ENCODE data around the gene R3HDM2. TPM values are rescaled to one million over a fixed set of nuclear protein-coding genes. Genes with fewer than 3 reads are reported as not detected.
A peak's percentile ranks its signal among the peaks of the same experiment; 100 is the strongest.

Gene R3HDM2
- total RNA-seq, 1 experiment from 2014 or later, result 22.8 TPM

- in situ Hi-C loops (cut with HindIII; ENCODE audit: low pct_unique_long_range_greater_than_20kb, low sequenced_read_pairs), result no loop called here
- no peak for DNase-seq (ENCODE audit: low read depth)
Measured at GRCh38 chr12:57219993-57220754, 210.7 kb downstream of the R3HDM2 start.

GRCh38 chr12:57219205-57219992 is 211.4 kb downstream of the R3HDM2 start:
- no peak for DNase-seq (ENCODE audit: low read depth)

GRCh38 chr12:57218030-57218853 is 212.6 kb downstream of the R3HDM2 start:
- in situ Hi-C loops (cut with HindIII; ENCODE audit: low pct_unique_long_range_greater_than_20kb, low sequenced_read_pairs), result no loop called here
- no peak for DNase-seq (ENCODE audit: low read depth)

More at GRCh38 chr12:57219205-57219992, 211.4 kb downstream of the R3HDM2 start:
- in situ Hi-C loops (cut with HindIII; ENCODE audit: low pct_unique_long_range_greater_than_20kb, low sequenced_read_pairs), result no loop called here

- no peak for DNase-seq (ENCODE audit: low read depth)
- in situ Hi-C loops (cut with HindIII; ENCODE audit: low pct_unique_long_range_greater_than_20kb, low sequenced_read_pairs), result no loop called here
Measured at GRCh38 chr12:57216921-57217879, 213.6 kb downstream of the R3HDM2 start.

- peak; percentile 34 for DNase-seq (ENCODE audit: low read depth)
- in situ Hi-C loops (cut with HindIII; ENCODE audit: low pct_unique_long_range_greater_than_20kb, low sequenced_read_pairs), result no loop called here
Measured at GRCh38 chr12:57216014-57216911, 214.6 kb downstream of the R3HDM2 start, which contains the start of gene NXPH4. Gene NXPH4 (plus strand): TSS chr12:57216794. CDS start chr12:57216970, 176 bp downstream.

- in situ Hi-C loops (cut with HindIII; ENCODE audit: low pct_unique_long_range_greater_than_20kb, low sequenced_read_pairs), result no loop called here
- DNase-seq (ENCODE audit: low read depth), result no peak
Measured at GRCh38 chr12:57215668-57216013, 215.2 kb downstream of the R3HDM2 start.

GRCh38 chr12:57215065-57215464 is 215.8 kb downstream of the R3HDM2 start:
- DNase-seq (ENCODE audit: low read depth), result no peak
- in situ Hi-C loops (cut with HindIII; ENCODE audit: low pct_unique_long_range_greater_than_20kb, low sequenced_read_pairs), result no loop called here

- no peak for DNase-seq (ENCODE audit: low read depth)
- in situ Hi-C loops (cut with HindIII; ENCODE audit: low pct_unique_long_range_greater_than_20kb, low sequenced_read_pairs), result no loop called here
Measured at GRCh38 chr12:57214398-57214781, 216.5 kb downstream of the R3HDM2 start.

- DNase-seq (ENCODE audit: low read depth), result peak; percentile 44
- in situ Hi-C loops (cut with HindIII; ENCODE audit: low pct_unique_long_range_greater_than_20kb, low sequenced_read_pairs), result no loop called here
Measured at GRCh38 chr12:57213763-57214397, 217.0 kb downstream of the R3HDM2 start.

- DNase-seq (ENCODE audit: low read depth), result peak; percentile 86
- in situ Hi-C loops (cut with HindIII; ENCODE audit: low pct_unique_long_range_greater_than_20kb, low sequenced_read_pairs), result no loop called here
Measured at GRCh38 chr12:57213058-57213715, 217.7 kb downstream of the R3HDM2 start.

- in situ Hi-C loops (cut with HindIII; ENCODE audit: low pct_unique_long_range_greater_than_20kb, low sequenced_read_pairs), result no loop called here
- DNase-seq (ENCODE audit: low read depth), result no peak
Measured at GRCh38 chr12:57212701-57213057, 218.2 kb downstream of the R3HDM2 start.

GRCh38 chr12:57211791-57212700 is 218.8 kb downstream of the R3HDM2 start:
- in situ Hi-C loops (cut with HindIII; ENCODE audit: low pct_unique_long_range_greater_than_20kb, low sequenced_read_pairs), result no loop called here

GRCh38 chr12:57210926-57211692 is 219.7 kb downstream of the R3HDM2 start:
- in situ Hi-C loops (cut with HindIII; ENCODE audit: low pct_unique_long_range_greater_than_20kb, low sequenced_read_pairs), result no loop called here
- no peak for DNase-seq (ENCODE audit: low read depth)

More at GRCh38 chr12:57211791-57212700, 218.8 kb downstream of the R3HDM2 start:
- DNase-seq (ENCODE audit: low read depth), result no peak

- in situ Hi-C loops (cut with HindIII; ENCODE audit: low pct_unique_long_range_greater_than_20kb, low sequenced_read_pairs), result no loop called here
- DNase-seq (ENCODE audit: low read depth), result no peak
Measured at GRCh38 chr12:57210461-57210860, 220.4 kb downstream of the R3HDM2 start.

Data from Caki2 (cell line).